CD4-positive, alpha-beta T cell (primary cell): ENCODE results near the gene AAMP. TPM values are rescaled to one million over a fixed set of nuclear protein-coding genes. Genes with fewer than 3 reads are reported as not detected.

Experiments
- ATAC-seq: fragments of 200-7000 bp; cut with Tn5 transposase; one replicate; pipeline ENCODE4 v1.10.0; 2022; ENCODE audit warnings: mild to moderate bottlenecking; ENCODE audit not compliant: poor library complexity
- CTCF ChIA-PET: fragments of 350-600 bp; sonication (Branson Sonifier 250); formaldehyde crosslinking; loops from one replicate; lab custom pipeline; 2021; ENCODE audit warnings: antibody characterized with exemption, inconsistent platforms; lab: Charles Lee
- POLR2A ChIA-PET: fragments of 350-600 bp; sonication (Branson Sonifier 250); formaldehyde crosslinking; loops from one replicate; lab custom pipeline; 2021; ENCODE audit warnings: antibody characterized with exemption, inconsistent platforms; lab: Charles Lee
- DNase-seq, 14 experiments: peaks; one replicate each; pipeline ENCODE4 v3.0.0-alpha.2; 2013 to 2020; ENCODE audit warnings: mixed read lengths in 2 of 14
- H3K27ac ChIP-seq, 2 donors: one replicate each; pipeline versions ENCODE4 v1.5.1 to v1.7.0; 2013; ENCODE audit warnings: low read length in 2 of 2, low read depth in 1 of 2, mild to moderate bottlenecking in 1 of 2
- H3K27me3 ChIP-seq, 2 experiments: 1 replicate in 1 of 2; 2 replicates in 1 of 2; pipeline versions ENCODE4 v1.6.1 to v1.7.0; 2013; ENCODE audit warnings: low read length in 2 of 2, control low read depth in 1 of 2, mild to moderate bottlenecking in 1 of 2, moderate library complexity in 1 of 2; ENCODE audit not compliant: insufficient read depth in 2 of 2, control insufficient read depth in 1 of 2
- H3K36me3 ChIP-seq: one replicate; pipeline ENCODE4 v1.6.1; 2013; ENCODE audit warnings: low read length, control low read depth; ENCODE audit not compliant: insufficient read depth
- H3K4me1 ChIP-seq: one replicate; pipeline ENCODE4 v1.6.1; 2013; ENCODE audit warnings: low read length, control low read depth; ENCODE audit not compliant: insufficient read depth
- H3K4me3 ChIP-seq: one replicate; pipeline ENCODE4 v1.5.1; 2013; ENCODE audit warnings: mild to moderate bottlenecking, low read length, moderate library complexity
- H3K9me3 ChIP-seq, 2 experiments: 1 replicate in 1 of 2; 2 replicates in 1 of 2; pipeline versions ENCODE4 v1.6.1 to v1.7.0; 2013; ENCODE audit warnings: low read length in 2 of 2, mild to moderate bottlenecking in 2 of 2, control low read depth in 1 of 2, moderate library complexity in 1 of 2; ENCODE audit not compliant: control insufficient read depth in 1 of 2, insufficient read depth in 1 of 2
- H3K27ac Mint-ChIP-seq: one replicate; pipeline ENCODE4 v1.8.0; 2020; ENCODE audit warnings: mixed read lengths
- H3K27me3 Mint-ChIP-seq: one replicate; pipeline ENCODE4 v1.8.0; 2021; ENCODE audit warnings: mixed read lengths
- H3K36me3 Mint-ChIP-seq: one replicate; pipeline ENCODE4 v1.8.0; 2021; ENCODE audit warnings: low read depth, mixed read lengths
- H3K4me1 Mint-ChIP-seq: one replicate; pipeline ENCODE4 v1.8.0; 2021; ENCODE audit warnings: low read depth, mixed read lengths
- H3K4me3 Mint-ChIP-seq: one replicate; pipeline ENCODE4 v1.8.0; 2020; ENCODE audit warnings: mild to moderate bottlenecking, mixed read lengths
- H3K9me3 Mint-ChIP-seq: one replicate; pipeline ENCODE4 v1.8.0; 2020; ENCODE audit warnings: mixed read lengths
- CTCF ChIP-seq: fragments of 200-600 bp; IDR thresholded peaks from one replicate; pipeline ENCODE4 v1.8.0; 2022; ENCODE audit warnings: antibody characterized with exemption, mild to moderate bottlenecking
- intact Hi-C, 2 experiments: fragments of 100-400 bp; cut with DNase I in 1 of 2; cut with micrococcal nuclease in 1 of 2; formaldehyde crosslinking; loops; one replicate each; pipeline versions ENCODE4 v1.15.1 to v1.9.0; 2023 to 2025; cut with DNase I, micrococcal nuclease
- total RNA-seq, 174 experiments: library from RNA in 2 of 174; stranded (reverse) in 2 of 174; gene quantifications; one replicate each; pipeline ENCODE4 v1.2.3 and lab custom pipeline; 2021 to 2026

The AAMP gene
- total RNA-seq, 2 experiments from 2014 or later, result 40.2 to 42.5 TPM

GRCh38 chr2:218298314-218298875 lies 28.5 kb upstream of the AAMP start:
- Mint-ChIP-seq H3K36me3 (no peaks in the 10 kb centered on the region), H3K4me3 (no peak overlapping the region), H3K27ac (no peak overlapping the region), H3K9me3 (no peaks in the 10 kb centered on the region), H3K4me1 (peaks cover 16% of the 10 kb centered on the region), H3K27me3 (no peaks in the 10 kb centered on the region)
- ChIA-PET CTCF (interaction anchor here (2.2 kb wide), 1 partner anchor 97 kb away, joined by 5 read pairs; no protein-coding TSS in a partner anchor), POLR2A (interaction anchor here (0.8 to 1.2 kb wide), 2 partner anchors 9 to 11 kb away, joined by 3 read pairs; no protein-coding TSS in a partner anchor)
- peaks cover 24% of the 10 kb centered on the region for H3K4me1 ChIP-seq
- DNase-seq, result no peak
- no peaks in the 10 kb centered on the region for H3K9me3 ChIP-seq
- no peaks in the 10 kb centered on the region for H3K36me3 ChIP-seq
- no peak overlapping the region for H3K4me3 ChIP-seq
- no peak for ATAC-seq
- TF ChIP-seq CTCF, result no peak
- no peaks in the 10 kb centered on the region for H3K27me3 ChIP-seq
- no peak overlapping the region for H3K27ac ChIP-seq
- intact Hi-C loops, result no loop called here

DNA sequence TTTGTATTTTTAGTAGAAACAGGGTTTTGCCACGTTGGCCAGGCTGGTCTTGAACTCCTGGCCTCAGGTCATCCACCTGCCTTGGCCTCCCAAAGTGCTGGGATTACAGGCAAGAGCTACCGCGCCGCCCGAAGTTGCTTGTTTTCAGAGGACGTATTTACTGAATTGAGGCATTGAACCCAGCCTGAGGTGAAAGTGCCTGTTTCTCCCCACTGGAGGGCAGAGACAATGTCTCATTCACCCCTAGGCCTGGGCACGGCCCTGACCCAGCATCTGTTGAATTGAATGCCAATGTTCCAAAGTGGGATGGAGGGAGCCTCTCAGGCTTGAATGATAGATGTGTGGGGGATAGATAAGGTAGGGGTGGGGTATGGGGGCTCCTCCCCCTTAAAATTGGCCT lies 26.9 kb upstream of the AAMP start:
- peaks cover 36% of the 10 kb centered on the region for H3K4me1 ChIP-seq
- intact Hi-C loops, result no loop called here
- no peak overlapping the region for H3K27ac Mint-ChIP-seq
- CTCF ChIA-PET, result interaction anchor here (1.7 kb wide), 1 partner anchor 99 kb away, joined by 7 read pairs; no protein-coding TSS in a partner anchor
- POLR2A ChIA-PET, result interaction anchor here (1.0 kb wide), 1 partner anchor 100 kb away, joined by 3 read pairs; no protein-coding TSS in a partner anchor
- H3K9me3 Mint-ChIP-seq, result no peaks in the 10 kb centered on the region
- no peak overlapping the region for H3K27ac ChIP-seq
- no peak overlapping the region for H3K4me3 Mint-ChIP-seq
- ATAC-seq (no peak), DNase-seq (no peak)
- no peaks in the 10 kb centered on the region for H3K27me3 Mint-ChIP-seq
- H3K27me3 ChIP-seq, result no peaks in the 10 kb centered on the region
- no peak for TF ChIP-seq CTCF
- H3K36me3 Mint-ChIP-seq, result peaks cover 6% of the 10 kb centered on the region
- H3K4me3 ChIP-seq, result no peak overlapping the region
- H3K36me3 ChIP-seq, result no peaks in the 10 kb centered on the region
- H3K4me1 Mint-ChIP-seq, result peaks cover 26% of the 10 kb centered on the region
- H3K9me3 ChIP-seq, result no peaks in the 10 kb centered on the region

- POLR2A ChIA-PET, result interaction anchor here (0.8 to 1.0 kb wide), 2 partner anchors 10 to 101 kb away, joined by 3 to 5 read pairs; no protein-coding TSS in a partner anchor
- H3K27ac Mint-ChIP-seq, result no peak overlapping the region
- H3K27me3 Mint-ChIP-seq, result no peaks in the 10 kb centered on the region
- no peak overlapping the region for H3K4me3 Mint-ChIP-seq
- no peaks in the 10 kb centered on the region for H3K9me3 Mint-ChIP-seq
- peaks cover 28% of the 10 kb centered on the region for H3K4me1 Mint-ChIP-seq
- ATAC-seq, result no peak
- Histone ChIP-seq H3K4me3 (no peak overlapping the region), H3K36me3 (no peaks in the 10 kb centered on the region), H3K27ac (no peak overlapping the region), H3K4me1 (peaks cover 36% of the 10 kb centered on the region), H3K27me3 (no peaks in the 10 kb centered on the region), H3K9me3 (no peaks in the 10 kb centered on the region)
- peaks cover 12% of the 10 kb centered on the region for H3K36me3 Mint-ChIP-seq
- no peak for TF ChIP-seq CTCF
- CTCF ChIA-PET, result interaction anchor here (1.7 kb wide), 1 partner anchor 100 kb away, joined by 7 read pairs; no protein-coding TSS in a partner anchor
- intact Hi-C loops, result no loop called here
- no peak for DNase-seq
Measured at GRCh38 chr2:218296200-218296599, 26.3 kb upstream of the AAMP start.
